ENCODE data around the gene MED12L.

MED12L gene

GRCh38 chr3:151382671-151383070, 297.2 kb downstream of the MED12L start:
- Histone ChIP-seq H4K20me1 (ENCODE audit: insufficient read depth, low read length) (no peaks in the 10 kb centered on the region), H3K27me3 (ENCODE audit: insufficient read depth, low read length) (no peaks in the 10 kb centered on the region), H3F3A (ENCODE audit: insufficient read depth, low read length) (0 out of 2 replicates have a peak, but pooled peaks cover 4% of the 10 kb centered on the region), H3K9me2 (ENCODE audit: low read depth, low read length) (no peaks in the 10 kb centered on the region), H3K4me3 (ENCODE audit: low read depth, low read length, poor library complexity, severe bottlenecking) (peak overlapping the region; percentile 7), H2AFZ (ENCODE audit: low read length) (no peak overlapping the region), H3K36me3 (ENCODE audit: insufficient read depth, low read length) (no peaks in the 10 kb centered on the region), H3K9ac (ENCODE audit: low read length) (peak overlapping the region; percentile 16; the same call in 1 of the 2 replicates), H3K27ac (ENCODE audit: low read depth, low read length, poor library complexity, severe bottlenecking) (peak overlapping the region; percentile 82), H3K4me2 (ENCODE audit: low read length) (peak overlapping the region; percentile 69), H3K79me2 (ENCODE audit: insufficient read depth, low read length) (no peaks in the 10 kb centered on the region), H3K9me3 (ENCODE audit: low read length) (no peaks in the 10 kb centered on the region), H3K4me1 (ENCODE audit: insufficient read depth, low read length, severe bottlenecking) (peaks cover 59% of the 10 kb centered on the region)
- TF ChIP-seq EZH2 (IDR thresholded peaks at IDR 0.05; ENCODE audit: borderline replicate concordance, low read length) (no peak), CTCF (IDR thresholded peaks at IDR 0.05; ENCODE audit: low read length) (no peak)

GRCh38 chr3:151383111-151383510, 297.6 kb downstream of the MED12L start:
- Histone ChIP-seq H3K9me3 (ENCODE audit: low read length) (no peaks in the 10 kb centered on the region), H3K27ac (ENCODE audit: low read depth, low read length, poor library complexity, severe bottlenecking) (peak overlapping the region; percentile 82), H3F3A (ENCODE audit: insufficient read depth, low read length) (0 out of 2 replicates have a peak, but pooled peaks cover 4% of the 10 kb centered on the region), H3K4me3 (ENCODE audit: low read depth, low read length, poor library complexity, severe bottlenecking) (no peak overlapping the region), H3K79me2 (ENCODE audit: insufficient read depth, low read length) (no peaks in the 10 kb centered on the region), H3K9me2 (ENCODE audit: low read depth, low read length) (no peaks in the 10 kb centered on the region), H3K36me3 (ENCODE audit: insufficient read depth, low read length) (no peaks in the 10 kb centered on the region), H3K27me3 (ENCODE audit: insufficient read depth, low read length) (no peaks in the 10 kb centered on the region), H3K4me1 (ENCODE audit: insufficient read depth, low read length, severe bottlenecking) (peaks cover 59% of the 10 kb centered on the region), H3K9ac (ENCODE audit: low read length) (peak overlapping the region; percentile 16; the same call in 1 of the 2 replicates), H3K4me2 (ENCODE audit: low read length) (peak overlapping the region; percentile 69), H2AFZ (ENCODE audit: low read length) (no peak overlapping the region), H4K20me1 (ENCODE audit: insufficient read depth, low read length) (no peaks in the 10 kb centered on the region)
- TF ChIP-seq EZH2 (IDR thresholded peaks at IDR 0.05; ENCODE audit: borderline replicate concordance, low read length) (no peak), CTCF (IDR thresholded peaks at IDR 0.05; ENCODE audit: low read length) (no peak)

GRCh38 chr3:151383956-151384355, 298.5 kb downstream of the MED12L start:
- Histone ChIP-seq H3K4me3 (ENCODE audit: low read depth, low read length, poor library complexity, severe bottlenecking) (peak overlapping the region; percentile 33), H2AFZ (ENCODE audit: low read length) (no peak overlapping the region), H4K20me1 (ENCODE audit: insufficient read depth, low read length) (no peaks in the 10 kb centered on the region), H3K9ac (ENCODE audit: low read length) (peak overlapping the region; percentile 47), H3K9me2 (ENCODE audit: low read depth, low read length) (no peaks in the 10 kb centered on the region), H3K79me2 (ENCODE audit: insufficient read depth, low read length) (no peaks in the 10 kb centered on the region), H3F3A (ENCODE audit: insufficient read depth, low read length) (peaks cover 4% of the 10 kb centered on the region; the same call in 1 of the 2 replicates), H3K27ac (ENCODE audit: low read depth, low read length, poor library complexity, severe bottlenecking) (peak overlapping the region; percentile 82), H3K27me3 (ENCODE audit: insufficient read depth, low read length) (no peaks in the 10 kb centered on the region), H3K4me2 (ENCODE audit: low read length) (peak overlapping the region; percentile 69), H3K36me3 (ENCODE audit: insufficient read depth, low read length) (no peaks in the 10 kb centered on the region), H3K9me3 (ENCODE audit: low read length) (no peaks in the 10 kb centered on the region), H3K4me1 (ENCODE audit: insufficient read depth, low read length, severe bottlenecking) (peaks cover 66% of the 10 kb centered on the region)
- TF ChIP-seq CTCF (IDR thresholded peaks at IDR 0.05; ENCODE audit: low read length) (no peak), EZH2 (IDR thresholded peaks at IDR 0.05; ENCODE audit: borderline replicate concordance, low read length) (no peak)
